ENCODE data around the gene KRTAP15-1. TPM values are rescaled to one million over a fixed set of nuclear protein-coding genes. Genes with fewer than 3 reads are reported as not detected.

Gene KRTAP15-1
- total RNA-seq, 1 donor from 2014 or later, result not detected

- Histone ChIP-seq H3K27me3 (no peaks in the 10 kb centered on the region), H3K36me3 (no peaks in the 10 kb centered on the region), H3K27ac (no peak overlapping the region), H3K4me1 (no peaks in the 10 kb centered on the region), H3K9me3 (no peaks in the 10 kb centered on the region), H3K4me3 (no peak overlapping the region)
- no peak for ATAC-seq
- TF ChIP-seq CTCF (IDR thresholded peaks at IDR 0.05), result no peak
- DNase-seq, result no peak
- intact Hi-C loops (cut with DNase I), result no loop called here
Observed at GRCh38 chr21:30443226-30443625, 3.2 kb downstream of the KRTAP15-1 start.

- H3K27ac ChIP-seq, result no peak overlapping the region
- intact Hi-C loops (cut with DNase I), result no loop called here
- TF ChIP-seq CTCF (IDR thresholded peaks at IDR 0.05), result no peak
- no peaks in the 10 kb centered on the region for H3K9me3 ChIP-seq
- H3K36me3 ChIP-seq, result no peaks in the 10 kb centered on the region
- no peak overlapping the region for H3K4me3 ChIP-seq
- no peak for DNase-seq
- H3K4me1 ChIP-seq, result no peaks in the 10 kb centered on the region
- H3K27me3 ChIP-seq, result no peaks in the 10 kb centered on the region
- no peak for ATAC-seq
Observed at GRCh38 chr21:30444204-30444603, 4.1 kb downstream of the KRTAP15-1 start.

GRCh38 chr21:30447056-30447455 lies 7.0 kb downstream of the KRTAP15-1 start:
- H3K4me1 ChIP-seq, result no peaks in the 10 kb centered on the region
- DNase-seq (no peak), ATAC-seq (no peak)
- no peak overlapping the region for H3K4me3 ChIP-seq
- no peaks in the 10 kb centered on the region for H3K9me3 ChIP-seq
- no peaks in the 10 kb centered on the region for H3K36me3 ChIP-seq
- intact Hi-C loops (cut with DNase I), result no loop called here
- no peak overlapping the region for H3K27ac ChIP-seq
- no peaks in the 10 kb centered on the region for H3K27me3 ChIP-seq
- no peak for TF ChIP-seq CTCF (IDR thresholded peaks at IDR 0.05)

DNA sequence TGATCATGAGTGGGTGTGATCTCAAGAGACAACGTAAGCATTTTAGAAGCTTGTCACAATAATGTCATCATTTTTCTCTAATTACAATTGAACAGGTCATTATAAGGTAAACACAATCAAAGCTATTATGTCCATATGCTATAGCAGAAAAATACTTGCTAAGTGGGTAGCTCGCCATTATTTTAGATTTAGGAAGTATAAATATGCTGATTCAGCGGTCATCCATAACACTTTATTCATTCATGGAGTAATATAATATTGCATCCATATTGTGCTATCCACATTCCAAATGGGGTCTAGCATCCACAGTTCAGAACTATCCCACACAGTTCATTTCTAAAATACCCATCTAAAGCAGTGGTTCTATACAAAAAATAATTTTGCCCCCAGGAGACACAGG lies 8.4 kb downstream of the KRTAP15-1 start:
- TF ChIP-seq CTCF (IDR thresholded peaks at IDR 0.05), result no peak
- no peak overlapping the region for H3K4me3 ChIP-seq
- H3K27ac ChIP-seq, result no peak overlapping the region
- H3K27me3 ChIP-seq, result no peaks in the 10 kb centered on the region
- DNase-seq (no peak), ATAC-seq (no peak)
- intact Hi-C loops (cut with DNase I), result no loop called here
- H3K9me3 ChIP-seq, result no peaks in the 10 kb centered on the region
- H3K36me3 ChIP-seq, result no peaks in the 10 kb centered on the region
- no peaks in the 10 kb centered on the region for H3K4me1 ChIP-seq

DNA sequence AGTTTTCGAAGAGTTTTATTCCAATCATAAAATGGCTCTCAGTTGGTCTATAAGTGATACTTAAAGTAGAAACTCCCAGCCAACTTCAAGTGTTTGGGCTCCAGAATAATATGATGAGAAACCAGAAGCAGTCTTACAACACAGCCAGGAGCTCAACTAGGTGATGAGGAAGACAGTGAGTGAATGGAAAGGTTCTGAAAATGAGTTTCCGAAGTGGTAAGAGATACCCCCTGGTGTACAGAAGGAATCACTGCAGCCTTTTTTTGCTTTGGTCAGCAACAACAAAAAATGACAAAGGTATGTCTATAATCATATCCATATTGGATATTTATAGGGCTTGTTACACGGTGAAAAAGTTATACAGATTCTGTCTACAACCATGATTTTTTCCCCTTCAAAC lies 23.6 kb downstream of the KRTAP15-1 start:
- DNase-seq (no peak), ATAC-seq (no peak)
- H3K4me1 ChIP-seq, result no peaks in the 10 kb centered on the region
- no peak overlapping the region for H3K4me3 ChIP-seq
- peak; percentile 16 for TF ChIP-seq CTCF (IDR thresholded peaks at IDR 0.05)
- no peaks in the 10 kb centered on the region for H3K9me3 ChIP-seq
- H3K27ac ChIP-seq, result no peak overlapping the region
- H3K27me3 ChIP-seq, result no peaks in the 10 kb centered on the region
- no peaks in the 10 kb centered on the region for H3K36me3 ChIP-seq
- intact Hi-C loops (cut with DNase I), result no loop called here

All from upper lobe of right lung (tissue), 1 donor.